Pancreas (tissue), 10 donors: Measurements from ENCODE around the gene DHRS13. TPM values are rescaled to one million over a fixed set of nuclear protein-coding genes. Genes with fewer than 3 reads are reported as not detected.

ENCODE experiments used
- ATAC-seq, 4 donors: fragments of 200-7000 bp; cut with Tn5 transposase; one replicate each; pipeline versions ENCODE4 v1.8.0 to v1.9.1; 2020; ENCODE audit warnings: mild to moderate bottlenecking in 4 of 4, moderate library complexity in 4 of 4
- DNase-seq, 6 donors: peaks; one replicate each; pipeline ENCODE4 v3.0.0-alpha.2; 2020
- FAIRE-seq: peaks from 2 replicates; lab custom pipeline; 2012; peaks lifted over from hg19 to GRCh38; lab: Jason Lieb, UNC
- H3K27ac ChIP-seq, 4 donors: fragments of 200-600 bp; sonication (generic); 1 replicate in 3 of 4; 2 replicates in 1 of 4; pipeline versions ENCODE4 v1.5.0 to v1.8.0; 2020
- H3K27me3 ChIP-seq, 4 donors: fragments of 200-600 bp; one replicate each; pipeline ENCODE4 v1.8.0; 2021
- H3K36me3 ChIP-seq, 3 donors: fragments of 200-600 bp; sonication (generic) in 1 of 3; one replicate each; pipeline versions ENCODE4 v1.5.0 to v1.8.0; 2020 to 2021
- H3K4me1 ChIP-seq, 3 donors: fragments of 200-600 bp; one replicate each; pipeline ENCODE4 v1.8.0; 2021
- H3K4me3 ChIP-seq, 4 donors: fragments of 200-600 bp; sonication (generic) in 2 of 4; one replicate each; pipeline versions ENCODE4 v1.5.0 to v1.8.0; 2020 to 2021
- H3K9me3 ChIP-seq, 4 donors: fragments of 200-600 bp; one replicate each; pipeline ENCODE4 v1.8.0; 2021
- CTCF ChIP-seq, 4 donors: fragments of 200-600 bp; sonication (generic) in 3 of 4; IDR thresholded peaks; one replicate each; pipeline versions ENCODE4 v1.5.0 to v1.8.0; 2021; ENCODE audit warnings: antibody characterized with exemption in 4 of 4
- WGBS, 2 donors: extraction: QIAGEN DNeasy Blood & Tissue Kit; methylation state at CpG; one replicate each; pipeline ENCODE4 v1.1.7; 2013; 5-methylcytosine and 5-hydroxymethylcytosine counted together
- intact Hi-C, 3 donors: fragments of 100-400 bp; cut with DNase I; formaldehyde crosslinking; loops; one replicate each; pipeline versions ENCODE4 v1.11.1 to v1.14.2; 2022
- polyA plus RNA-seq, 2 donors: library from polyadenylated mRNA; stranded (reverse); fragments of 200-250 nt; gene quantifications; one replicate each; pipeline ENCODE4 v1.2.3, GENCODE V29; 2013
- total RNA-seq, 6 donors: library from RNA; stranded (reverse); fragmentation: NEBNext Ultra II Directional in 4 of 6; extraction: Animal tissue kit (Norgen Biotek cat#: 25700) in 4 of 6; gene quantifications; one replicate each; pipeline versions ENCODE4 v1.2.1 to v1.2.4, GENCODE V29; 2021 to 2023
- donor health status: healthy with polysubstance abuse.
- donor health status: DM: no; HTN: no; CAD: no; lungs with moderate emphysema.
- donor health status: DM: no; HTN: no; CAD: no.
- donor health status: control.
- donor health status: control.
- donor health status: Bipolar disorder and iron deficiency.
- donor health status: DM: yes; HTN: yes; CAD: no.
- donor health status: DM: no; HTN: no; CAD: no.
- donor health status: DM: no; HTN: no; CAD: no.
- donor health status: DM: yes; HTN: yes; CAD: no.

Gene DHRS13
- total and polyA plus RNA-seq, 8 donors, result 2.6 to 9.8 (median 5.5) TPM

GRCh38 chr17:28863953-28864352 lies 38.9 kb downstream of the DHRS13 start:
- no peak for TF ChIP-seq CTCF (IDR thresholded peaks at IDR 0.05)
- Histone ChIP-seq H3K4me1 (no peaks in the 10 kb centered on the region), H3K4me3 (no peak overlapping the region), H3K27ac (no peak overlapping the region), H3K9me3 (no peaks in the 10 kb centered on the region), H3K27me3 (no peaks in the 10 kb centered on the region), H3K36me3 (peaks cover 0 to 8% (median 0%) of the 10 kb centered on the region in 3 donors)
- no peak for ATAC-seq
- no peak for DNase-seq
- FAIRE-seq, result no peak
- WGBS, 2 donors, result 79 to 87% methylated on average over 1 of the region's 1 CpG
- intact Hi-C loops, result no loop called here

GRCh38 chr17:28862561-28862960 lies 40.3 kb downstream of the DHRS13 start:
- no peak for ATAC-seq
- 93 to 100% methylated on average over 3 of the region's 3 CpGs for WGBS, 2 donors
- H3K4me3 ChIP-seq, result no peak overlapping the region
- FAIRE-seq, result no peak
- intact Hi-C loops, result no loop called here
- no peaks in the 10 kb centered on the region for H3K9me3 ChIP-seq
- TF ChIP-seq CTCF (IDR thresholded peaks at IDR 0.05), result no peak
- no peaks in the 10 kb centered on the region for H3K4me1 ChIP-seq
- no peak overlapping the region for H3K27ac ChIP-seq
- H3K36me3 ChIP-seq, result peaks cover 0 to 20% (median 0%) of the 10 kb centered on the region in 3 donors
- no peaks in the 10 kb centered on the region for H3K27me3 ChIP-seq
- peak in 1 of 6 donors; percentile 4 for DNase-seq

- ATAC-seq, result peak in 1 of 4 donors; percentile 19
- no peak for FAIRE-seq
Measured at GRCh38 chr17:28861393-28862203, 41.3 kb downstream of the DHRS13 start.

DNA sequence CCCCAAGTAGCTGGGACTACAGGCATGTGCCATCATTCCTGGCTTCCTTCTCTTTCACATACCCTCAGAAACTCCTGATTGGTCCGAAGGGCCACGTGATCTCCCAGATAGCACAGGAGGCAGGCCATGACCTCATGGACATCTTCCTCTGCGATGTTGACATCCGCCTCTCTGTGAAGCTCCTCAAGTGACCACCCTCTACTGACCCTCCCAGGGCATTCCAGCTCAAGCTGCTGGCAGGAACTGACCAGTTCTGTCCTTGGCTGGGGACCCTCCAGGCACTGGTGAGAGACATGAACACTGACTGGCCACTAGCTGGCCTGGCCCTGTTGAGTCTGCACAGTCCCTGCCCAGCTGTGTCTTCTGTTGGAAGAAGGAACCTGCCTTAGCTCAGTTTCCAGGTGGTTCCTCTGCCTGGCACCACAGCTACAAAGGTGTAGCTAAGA lies 42.5 kb downstream of the DHRS13 start:
- no peak for TF ChIP-seq CTCF (IDR thresholded peaks at IDR 0.05)
- WGBS, 2 donors, result 95 to 96% methylated on average over 4 of the region's 4 CpGs
- DNase-seq (peak in 1 of 6 donors; percentile 19), FAIRE-seq (no peak), ATAC-seq (no peak)
- peaks cover 0 to 4% (median 3%) of the 10 kb centered on the region in 3 donors for H3K4me1 ChIP-seq
- H3K4me3 ChIP-seq, result no peak overlapping the region
- no peaks in the 10 kb centered on the region for H3K27me3 ChIP-seq
- H3K9me3 ChIP-seq, result no peaks in the 10 kb centered on the region
- H3K36me3 ChIP-seq, result peaks cover 0 to 20% (median 0%) of the 10 kb centered on the region in 3 donors
- intact Hi-C loops, result no loop called here
- H3K27ac ChIP-seq, result no peak overlapping the region

More at GRCh38 chr17:28861393-28862203, 41.3 kb downstream of the DHRS13 start:
- no peaks in the 10 kb centered on the region for H3K4me1 ChIP-seq
- no peaks in the 10 kb centered on the region for H3K9me3 ChIP-seq
- no peak overlapping the region for H3K4me3 ChIP-seq
- no peaks in the 10 kb centered on the region for H3K27me3 ChIP-seq
- no peak for TF ChIP-seq CTCF (IDR thresholded peaks at IDR 0.05)
- peak in 1 of 6 donors; percentile 24 for DNase-seq
- H3K27ac ChIP-seq, result no peak overlapping the region
- WGBS, 2 donors, result 71 to 73% methylated on average over 8 of the region's 8 CpGs
- peaks cover 0 to 20% (median 0%) of the 10 kb centered on the region in 3 donors for H3K36me3 ChIP-seq
- intact Hi-C loops, result no loop called here
